ENCODE data around the gene CYYR1.
"Not testable (repeated sequence)": the region's sequence is repeated elsewhere in the genome, so short reads cannot be mapped to it uniquely, and the experiment has no call there.

Gene CYYR1

DNA sequence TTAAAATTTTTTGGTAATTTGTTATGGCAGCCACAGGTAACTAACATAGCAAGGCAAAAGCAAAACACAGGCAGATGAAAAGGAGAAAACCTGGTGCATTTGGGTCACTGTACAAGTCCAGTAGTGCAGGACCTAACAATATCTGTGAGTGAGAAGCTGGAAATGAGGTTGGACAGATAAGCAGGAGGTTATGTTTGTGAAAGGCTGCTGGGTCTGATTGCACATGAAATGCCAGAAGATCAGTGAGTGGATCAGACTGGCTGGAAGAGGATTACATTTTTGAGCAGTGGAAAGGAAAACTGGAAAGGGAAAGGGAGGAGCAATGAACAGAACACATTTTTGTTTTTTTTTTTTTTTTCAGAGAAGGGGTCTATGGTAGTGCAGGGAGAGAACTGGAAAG is 73.6 kb downstream of the CYYR1 start:
- no peak overlapping the region for H3K27ac ChIP-seq
- DNase-seq (ENCODE audit: low read depth, low spot score): no peak

DNA sequence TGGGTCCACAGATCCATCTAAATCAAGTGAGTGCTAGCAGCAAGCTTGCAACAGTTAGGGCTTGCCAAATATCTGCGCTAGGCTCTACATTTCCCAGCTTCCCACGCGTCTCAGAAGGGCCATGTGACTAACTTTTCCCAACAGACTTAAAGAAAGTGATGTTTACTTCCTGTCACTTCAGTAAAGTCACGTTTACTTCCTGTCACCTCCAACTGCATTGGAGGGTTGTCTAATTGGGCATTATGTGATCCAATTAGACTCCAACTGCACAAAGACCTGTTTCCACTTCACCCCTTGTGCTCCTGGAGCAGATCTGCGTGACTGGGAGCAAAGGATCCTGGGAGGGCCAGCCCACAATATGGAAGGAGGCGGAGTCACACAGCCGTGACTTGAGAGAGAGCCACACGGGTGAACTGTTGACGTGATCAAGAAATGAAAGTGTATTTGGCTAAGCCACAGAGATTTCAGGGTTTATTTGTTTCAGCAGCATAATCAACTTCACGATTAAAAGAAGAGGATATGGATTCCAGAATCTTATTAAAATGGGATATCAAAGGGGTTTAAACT is 77.7 kb downstream of the CYYR1 start:
- DNase-seq (ENCODE audit: low read depth, low spot score): no peak
- no peak overlapping the region for H3K27ac ChIP-seq

DNA sequence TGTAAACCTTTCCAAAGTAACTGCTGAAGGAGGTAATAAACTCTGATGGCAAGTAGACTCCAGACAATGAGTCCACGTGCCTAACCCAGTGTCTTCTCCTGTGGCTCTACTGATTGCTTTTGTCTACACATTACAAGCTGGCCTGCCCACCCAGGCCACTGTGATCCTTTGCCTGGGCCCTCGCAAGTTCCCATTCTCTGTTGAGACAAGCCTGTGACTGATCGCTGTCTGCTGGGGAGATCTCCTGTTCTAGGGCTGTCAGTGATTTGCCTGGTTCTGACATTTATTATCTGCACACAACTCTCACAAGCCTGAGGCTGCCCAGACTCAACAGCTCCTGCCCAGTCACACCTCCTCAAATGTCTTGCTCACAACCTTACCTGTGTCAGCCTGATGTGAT is 81.4 kb downstream of the CYYR1 start:
- no peak overlapping the region for H3K27ac ChIP-seq
- no peak for DNase-seq (ENCODE audit: low read depth, low spot score)

DNA sequence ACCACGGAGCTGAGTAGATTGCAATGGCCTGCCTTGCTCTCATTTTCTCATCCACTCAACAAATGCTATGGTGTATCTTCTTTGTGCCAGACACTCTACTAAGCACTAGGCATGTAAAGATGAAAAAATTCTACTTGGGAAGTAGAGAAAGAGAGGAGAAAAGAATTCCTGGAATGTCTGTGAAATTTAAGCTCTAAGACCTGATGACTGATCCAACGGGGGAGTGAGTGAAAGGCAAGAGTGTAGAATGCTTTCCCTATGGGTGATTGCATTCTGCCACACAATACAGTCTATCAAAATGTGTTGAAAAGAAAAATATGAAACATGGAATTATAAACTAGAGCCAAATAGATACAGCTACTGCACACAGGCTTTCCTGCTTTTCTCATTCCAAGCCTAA is 82.3 kb downstream of the CYYR1 start:
- no peak for DNase-seq (ENCODE audit: low read depth, low spot score)
- H3K27ac ChIP-seq: no peak overlapping the region

DNA sequence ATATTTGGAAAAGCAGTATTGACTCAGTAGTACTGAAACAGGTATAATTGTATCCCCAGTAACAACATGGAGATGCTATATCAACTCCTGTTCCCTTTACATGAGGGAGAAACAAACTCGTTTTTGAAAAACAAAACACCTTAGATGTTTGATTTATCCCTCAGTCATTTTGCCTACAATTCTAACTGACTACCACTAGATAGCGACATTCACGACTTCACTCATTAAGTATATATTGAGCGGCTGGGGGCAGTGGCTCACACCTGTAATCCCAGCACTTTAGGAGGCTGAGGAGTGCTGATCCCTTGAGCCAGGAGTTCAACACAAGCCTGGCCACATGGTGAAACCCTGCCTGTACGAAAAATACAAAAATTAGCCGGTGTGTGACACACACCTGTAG is 83.3 kb downstream of the CYYR1 start:
- H3K27ac ChIP-seq: no peak overlapping the region
- no peak for DNase-seq (ENCODE audit: low read depth, low spot score)

DNA sequence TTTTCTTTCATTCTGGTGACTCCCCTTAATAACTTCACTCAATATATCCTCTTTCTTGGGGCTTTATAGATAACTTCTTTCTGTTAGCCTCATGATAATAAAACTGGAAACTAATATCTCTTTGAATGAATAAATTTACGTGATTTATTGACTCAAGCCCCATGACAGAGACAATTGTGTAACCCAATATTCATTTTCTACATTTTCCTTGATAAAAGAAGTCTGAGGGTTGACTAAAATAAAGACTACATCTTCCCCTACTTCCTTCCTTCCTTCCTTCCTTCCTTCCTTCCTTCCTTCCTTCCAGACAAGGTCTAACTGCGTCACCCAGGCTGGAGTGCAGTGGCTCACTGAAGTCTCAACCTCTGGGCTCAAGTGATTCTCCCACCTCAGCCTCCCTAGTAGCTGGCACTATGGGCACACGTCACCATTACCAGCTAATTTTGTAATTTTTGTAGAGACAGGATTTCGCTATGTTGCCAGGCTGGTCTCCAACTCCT is 85.1 kb downstream of the CYYR1 start:
- H3K27ac ChIP-seq: no peak overlapping the region
- DNase-seq (ENCODE audit: low read depth, low spot score): no peak

DNA sequence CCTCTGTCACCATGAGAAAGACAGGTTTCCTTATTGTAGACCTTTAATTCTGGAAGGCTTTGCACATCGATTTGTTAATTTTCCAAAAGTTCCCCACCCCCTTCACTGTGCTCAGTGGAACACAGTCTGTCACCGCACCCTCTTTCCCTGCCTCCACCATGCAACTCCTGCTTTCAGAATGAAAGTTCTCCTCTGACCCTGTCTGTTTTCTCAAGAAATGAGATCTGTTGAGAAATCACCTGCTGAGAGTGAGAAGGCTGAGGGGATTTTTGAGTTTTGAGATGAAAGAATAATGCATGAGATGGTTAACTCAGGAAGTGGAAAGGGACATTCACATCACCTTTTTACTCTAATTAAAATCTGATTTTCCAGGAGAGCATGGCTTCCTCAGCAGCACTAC is 99.6 kb downstream of the CYYR1 start:
- DNase-seq (ENCODE audit: low read depth, low spot score): no peak

DNA sequence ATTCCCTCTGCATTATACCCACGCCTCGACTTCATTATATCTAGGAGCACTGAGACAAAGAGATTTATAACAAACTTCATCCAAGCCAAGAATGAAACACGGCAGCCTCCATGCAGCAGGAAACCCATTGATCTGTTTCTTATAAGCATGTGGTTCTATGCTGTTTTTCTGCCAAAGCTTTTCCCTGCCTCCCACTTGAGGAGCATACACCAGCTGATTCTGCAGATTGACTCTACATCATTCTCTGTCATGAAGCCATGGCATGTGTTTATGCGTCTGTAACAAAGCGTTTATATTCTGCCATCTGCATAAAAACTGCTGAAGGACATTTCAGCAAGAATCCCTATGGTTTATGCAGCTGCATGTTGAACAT is 102.0 kb downstream of the CYYR1 start:
- no peak overlapping the region for H3K27ac ChIP-seq
- DNase-seq (ENCODE audit: low read depth, low spot score): no peak

More for the DNA sequence above, 99.6 kb downstream of the CYYR1 start:
- H3K27ac ChIP-seq: no peak overlapping the region

DNA sequence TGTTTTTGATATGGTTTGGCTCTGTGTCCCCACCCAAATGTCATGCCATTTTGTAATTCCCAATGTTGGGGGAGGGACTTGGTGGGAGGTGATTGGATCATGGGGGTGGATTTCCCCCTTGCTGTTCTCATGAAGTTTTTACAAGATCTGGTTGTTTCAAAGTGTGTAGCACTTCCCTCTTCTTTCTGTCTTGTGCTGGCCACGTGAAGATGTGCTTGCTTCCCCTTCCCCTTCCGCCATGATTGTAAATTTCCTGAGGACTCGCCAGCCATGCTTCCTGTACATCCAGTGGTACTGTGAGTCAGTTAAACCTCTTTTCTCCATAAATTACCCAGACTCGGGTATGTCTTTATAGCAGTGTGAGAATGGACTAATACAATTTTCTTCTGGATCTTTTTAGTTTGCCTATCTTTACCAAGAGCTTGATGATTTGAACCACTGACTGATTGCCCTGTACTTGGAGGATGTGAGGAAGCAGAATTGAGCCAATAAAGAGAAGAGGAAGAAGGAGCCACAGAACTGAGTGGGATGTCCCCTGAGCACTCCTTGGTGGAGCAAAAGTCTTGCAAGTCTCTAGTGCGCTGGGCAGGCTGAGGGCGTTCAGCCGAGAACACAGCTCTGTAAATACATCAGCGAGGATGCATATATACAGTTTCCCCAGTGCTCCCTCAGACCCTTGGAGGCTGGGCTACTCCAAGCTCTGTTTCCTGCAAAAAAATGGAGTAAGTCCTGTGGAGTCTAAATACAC is 102.6 kb downstream of the CYYR1 start:
- DNase-seq (ENCODE audit: low read depth, low spot score): no peak
- no peak overlapping the region for H3K27ac ChIP-seq

DNA sequence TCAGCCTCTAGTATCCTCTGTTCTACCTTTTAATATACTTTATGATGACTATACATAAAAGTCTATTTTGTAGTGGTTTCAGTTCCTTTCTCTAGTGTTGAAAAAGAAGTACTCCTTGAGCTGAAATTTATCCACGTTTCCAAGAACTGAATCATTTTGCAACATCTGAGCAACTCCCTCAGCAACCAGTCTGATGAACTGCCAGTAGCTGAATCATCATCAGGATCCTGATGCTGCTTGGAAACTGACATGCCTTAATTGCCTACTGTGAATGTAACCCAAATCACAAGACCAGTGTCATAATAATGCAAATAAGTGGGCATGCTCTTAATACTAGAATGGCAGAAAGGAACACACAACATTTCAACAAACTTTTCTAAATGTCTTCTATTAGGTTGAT is 103.3 kb downstream of the CYYR1 start:
- H3K27ac ChIP-seq: peak overlapping the region; percentile 25
- DNase-seq (ENCODE audit: low read depth, low spot score): peak; percentile 69

DNA sequence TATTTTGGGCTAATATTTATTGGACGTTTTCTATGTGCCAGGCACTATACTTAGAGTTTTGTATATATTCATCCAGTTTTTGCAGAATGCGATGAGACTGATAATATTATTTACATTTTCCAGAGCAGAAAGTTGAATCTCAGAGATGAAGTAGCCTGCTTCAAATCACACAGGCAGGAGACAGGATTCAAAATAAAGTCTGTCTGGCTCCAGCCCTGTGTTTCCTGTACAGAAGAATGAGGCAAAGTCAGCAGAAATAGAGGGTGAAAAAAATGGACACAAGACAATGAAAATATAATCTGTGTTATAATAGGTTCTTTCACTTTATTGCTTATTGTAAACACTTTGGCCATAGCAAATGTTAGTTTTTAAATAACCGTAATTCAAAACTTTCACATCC is 107.2 kb downstream of the CYYR1 start:
- DNase-seq (ENCODE audit: low read depth, low spot score): no peak
- no peak overlapping the region for H3K27ac ChIP-seq

DNA sequence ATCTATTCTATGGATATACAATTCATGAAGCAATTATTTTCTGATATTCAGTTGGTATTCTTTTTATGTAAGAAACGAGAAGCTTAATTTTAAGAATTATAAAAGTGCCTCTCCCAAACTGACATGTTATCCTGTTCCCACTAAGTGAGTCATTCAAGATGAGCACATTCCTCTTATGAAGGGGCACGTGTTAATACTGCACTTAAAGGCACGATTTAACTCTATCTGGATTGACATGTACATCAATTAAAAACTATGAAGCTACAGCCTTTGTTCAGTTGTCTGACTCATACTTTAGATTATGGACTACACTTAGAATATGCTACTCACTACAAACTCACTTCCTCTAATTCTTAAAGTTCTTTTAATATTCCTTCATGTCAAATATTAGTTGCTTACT is 111.6 kb downstream of the CYYR1 start:
- no peak for DNase-seq (ENCODE audit: low read depth, low spot score)
- H3K27ac ChIP-seq: no peak overlapping the region

DNA sequence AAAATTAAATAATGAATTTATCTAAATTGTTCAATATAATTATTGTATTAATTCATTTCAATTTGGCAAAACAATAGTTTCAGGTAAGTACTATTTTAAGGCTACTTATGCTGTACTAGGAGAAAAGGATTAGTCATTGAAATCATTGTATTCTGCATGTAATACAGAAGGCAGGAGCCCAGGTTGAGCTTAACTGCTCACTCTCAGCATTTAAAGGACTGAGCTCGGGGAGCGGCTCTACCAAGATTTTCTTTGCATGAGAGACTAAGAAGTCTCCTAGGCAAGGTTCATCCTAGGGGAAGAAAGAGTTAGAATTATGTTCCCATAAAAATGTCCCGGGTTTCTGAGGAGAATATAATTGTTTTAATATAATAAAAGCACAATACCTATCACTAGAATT is 112.5 kb downstream of the CYYR1 start:
- H3K27ac ChIP-seq: no peak overlapping the region
- no peak for DNase-seq (ENCODE audit: low read depth, low spot score)

DNA sequence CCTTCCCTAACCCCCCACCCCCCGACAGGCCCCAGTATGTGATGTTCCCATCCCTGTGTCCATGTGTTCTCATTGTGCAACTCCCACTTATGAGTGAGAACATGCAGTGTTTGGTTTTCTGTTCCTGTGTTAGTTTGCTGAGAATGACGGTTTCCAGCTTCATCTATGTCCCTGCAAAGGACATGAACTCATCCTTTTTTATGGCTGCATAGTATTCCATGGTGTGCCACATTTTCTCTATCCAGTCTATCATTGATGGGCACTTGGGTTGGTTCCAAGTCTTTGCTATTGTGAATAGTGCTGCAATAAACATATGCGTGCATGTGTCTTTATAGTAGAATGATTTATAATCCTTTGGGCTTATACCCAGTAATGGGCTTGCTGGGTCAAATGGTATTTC is 114.2 kb downstream of the CYYR1 start:
- not testable (repeated sequence) for DNase-seq (ENCODE audit: low read depth, low spot score); H3K27ac ChIP-seq

DNA sequence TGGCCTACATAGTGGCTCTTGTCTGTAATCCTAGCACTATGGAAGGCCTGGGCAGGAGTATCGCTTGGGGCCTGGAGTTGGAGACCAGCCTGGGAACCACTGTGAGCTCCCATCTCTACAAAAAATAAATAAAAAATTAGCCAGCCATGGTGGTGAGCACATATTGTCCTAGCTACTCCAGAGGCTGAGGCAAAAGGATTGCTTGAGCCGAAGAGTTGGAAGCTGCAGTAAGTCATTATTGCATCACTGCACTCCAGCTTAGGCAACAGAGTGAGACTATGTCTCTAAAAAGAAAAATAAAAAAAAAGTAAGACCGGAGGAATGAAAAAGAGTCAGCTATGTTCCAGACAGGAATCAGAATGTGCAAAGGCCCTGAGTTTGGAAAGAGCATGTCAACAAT is 115.3 kb downstream of the CYYR1 start:
- no peak overlapping the region for H3K27ac ChIP-seq
- no peak for DNase-seq (ENCODE audit: low read depth, low spot score)

DNA sequence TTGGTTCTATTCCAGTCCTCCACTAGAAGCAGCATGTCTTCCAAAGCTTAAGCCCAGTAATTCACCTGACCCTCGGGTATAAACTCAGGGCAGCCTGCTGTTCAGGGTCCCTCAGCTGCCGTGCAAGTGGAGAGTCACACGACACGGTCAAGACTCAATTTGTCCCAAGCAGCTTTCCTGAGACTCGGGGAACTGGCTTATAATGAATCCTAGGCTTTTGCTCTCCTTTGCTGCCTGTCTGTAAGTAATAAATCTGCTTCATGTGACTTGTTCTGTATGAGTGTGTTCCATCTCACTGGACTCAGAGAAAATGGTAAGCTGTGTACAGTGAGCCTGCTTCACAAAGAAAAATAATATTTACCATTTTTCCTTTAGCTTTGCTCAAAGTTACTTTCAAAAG is 119.8 kb downstream of the CYYR1 start:
- no peak overlapping the region for H3K27ac ChIP-seq
- no peak for DNase-seq (ENCODE audit: low read depth, low spot score)

DNA sequence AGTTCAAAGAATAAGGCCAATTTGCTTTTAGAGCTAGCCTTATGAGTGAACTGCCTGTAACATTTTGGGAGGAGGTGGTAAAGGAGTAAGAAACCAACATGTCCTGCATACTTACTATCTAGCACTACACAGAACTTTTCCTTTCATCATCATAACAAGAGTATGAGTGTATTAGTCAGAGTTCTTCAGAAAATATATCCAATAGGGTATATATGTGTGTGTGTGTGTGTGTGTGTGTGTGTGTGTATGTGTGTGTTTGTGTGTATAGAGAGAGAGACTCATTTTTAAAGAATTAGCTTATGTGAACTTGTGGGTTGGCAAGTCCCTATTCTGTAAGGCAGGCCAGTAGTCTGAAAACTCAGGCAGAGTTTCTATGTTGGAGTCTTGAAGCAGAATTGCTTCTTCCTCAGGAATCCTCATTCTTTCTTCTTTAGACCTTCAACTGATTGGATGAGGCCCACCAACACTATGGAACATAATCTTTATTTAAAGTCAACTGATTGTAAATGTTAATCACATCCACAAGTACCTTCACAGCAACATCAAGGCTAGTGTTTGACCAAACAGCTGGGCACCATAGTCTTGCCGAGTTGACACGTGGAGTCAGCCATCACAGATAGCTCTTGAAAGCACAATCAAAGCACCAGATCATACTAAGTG is 121.9 kb downstream of the CYYR1 start:
- H3K27ac ChIP-seq: no peak overlapping the region
- DNase-seq (ENCODE audit: low read depth, low spot score): peak; percentile 12

DNA sequence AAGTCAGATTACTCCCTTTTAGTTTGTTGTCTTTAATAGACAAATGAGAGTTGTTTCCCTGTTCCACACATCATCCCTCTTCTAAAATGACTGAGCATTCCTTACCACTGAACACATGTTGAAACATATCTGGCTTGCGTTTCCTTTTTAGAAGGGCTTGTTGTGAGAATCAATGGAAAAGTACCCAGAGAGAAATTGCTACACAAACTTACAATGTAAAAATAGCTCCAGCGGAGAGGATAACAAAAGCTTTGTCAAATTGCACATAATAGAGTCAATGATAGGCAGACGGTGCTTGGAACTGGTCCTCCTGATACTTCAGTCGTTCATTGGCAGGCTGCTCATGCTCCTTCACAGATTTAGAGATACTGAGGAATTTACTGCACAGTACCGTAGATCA is 123.9 kb downstream of the CYYR1 start:
- DNase-seq (ENCODE audit: low read depth, low spot score): peak; percentile 46
- H3K27ac ChIP-seq: peak overlapping the region; percentile 83

DNA sequence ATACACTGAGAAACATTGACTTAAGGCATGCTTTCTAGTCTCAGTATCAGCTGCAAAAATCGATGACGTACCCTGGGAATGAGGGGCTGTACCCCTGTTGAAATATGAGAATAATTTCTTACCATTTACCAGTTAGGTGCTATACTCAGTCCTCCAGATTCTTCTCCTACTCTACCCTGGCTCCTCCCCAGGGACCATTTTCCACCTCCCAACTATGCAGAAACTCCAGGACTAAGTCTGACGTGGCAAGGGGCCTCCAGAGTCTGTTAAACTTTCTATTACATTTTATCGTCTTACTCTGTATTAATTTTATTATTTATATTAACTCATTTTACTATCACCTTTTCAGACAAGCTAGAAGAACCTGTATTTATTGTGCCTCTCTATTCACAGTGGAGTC is 124.3 kb downstream of the CYYR1 start:
- peak overlapping the region; percentile 83 for H3K27ac ChIP-seq
- no peak for DNase-seq (ENCODE audit: low read depth, low spot score)

DNA sequence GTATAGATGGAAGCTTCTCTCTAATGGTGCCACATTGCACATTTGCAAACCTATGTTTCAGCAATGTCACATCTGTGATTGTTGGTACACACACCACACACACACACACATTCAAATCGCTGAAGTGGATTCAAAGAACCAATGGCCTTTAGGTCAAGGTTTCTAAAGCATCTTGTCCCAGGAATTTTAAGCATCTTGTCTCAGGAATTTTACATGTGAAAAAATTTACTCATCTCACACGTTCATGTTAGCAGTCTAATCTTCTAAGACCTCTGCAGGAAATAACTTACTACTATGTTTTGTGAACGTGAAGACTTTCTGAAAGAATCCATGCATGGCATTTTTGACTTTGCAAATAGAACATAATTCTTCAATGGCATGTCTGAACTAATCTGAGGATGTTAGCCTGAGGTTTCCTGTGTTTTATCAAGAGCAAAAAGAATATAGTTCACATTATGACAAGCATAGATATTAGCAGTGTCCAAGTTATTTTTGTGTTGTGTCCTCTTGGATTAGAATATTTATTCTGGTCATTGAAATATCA is 125.1 kb downstream of the CYYR1 start:
- peak overlapping the region; percentile 83 for H3K27ac ChIP-seq
- no peak for DNase-seq (ENCODE audit: low read depth, low spot score)

DNA sequence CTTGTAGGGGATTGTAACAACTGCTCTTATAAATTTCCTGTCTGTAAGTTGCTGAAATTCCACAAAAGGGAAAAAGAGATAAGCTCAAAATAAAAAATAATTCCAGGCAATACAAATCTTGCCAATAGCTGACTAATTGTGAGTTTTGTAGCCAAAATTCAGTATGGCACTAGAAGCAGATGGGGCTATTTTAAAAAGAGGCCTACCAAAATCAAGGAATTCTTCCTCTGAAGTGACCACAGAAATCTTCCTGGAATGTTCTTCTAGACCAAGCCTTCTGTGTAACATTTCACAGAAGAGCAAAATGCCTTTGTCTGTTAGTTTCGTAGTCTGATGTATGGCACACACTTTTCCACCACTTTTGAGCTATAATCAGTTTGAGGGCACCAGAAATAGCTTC is 127.6 kb downstream of the CYYR1 start:
- H3K27ac ChIP-seq: no peak overlapping the region
- no peak for DNase-seq (ENCODE audit: low read depth, low spot score)

All from epithelial cell of prostate (primary cell).